ENCODE data around the gene PEX5.
"Not testable (repeated sequence)": the region's sequence is repeated elsewhere in the genome, so short reads cannot be mapped to it uniquely, and the experiment has no call there.

The PEX5 gene

GRCh38 chr12:7161327-7161726 lies 28.2 kb upstream of the PEX5 start:
- DNase-seq: no peak

- DNase-seq: no peak
Observed at GRCh38 chr12:7161811-7162210, 27.7 kb upstream of the PEX5 start.

GRCh38 chr12:7162691-7163114 lies 26.8 kb upstream of the PEX5 start:
- DNase-seq: peak; percentile 41 to 42

- DNase-seq: no peak
Observed at GRCh38 chr12:7169951-7170350, 19.5 kb upstream of the PEX5 start.

GRCh38 chr12:7171854-7172253 lies 17.6 kb upstream of the PEX5 start:
- no peak for DNase-seq

GRCh38 chr12:7175493-7175892 lies 14.0 kb upstream of the PEX5 start:
- DNase-seq: no peak

GRCh38 chr12:7176595-7176994 lies 12.9 kb upstream of the PEX5 start:
- DNase-seq: no peak

GRCh38 chr12:7178481-7178880 lies 11.0 kb upstream of the PEX5 start:
- DNase-seq: no peak

- no peak for DNase-seq
Observed at GRCh38 chr12:7180685-7181084, 8.8 kb upstream of the PEX5 start.

- not testable (repeated sequence) for DNase-seq
Observed at GRCh38 chr12:7186058-7186457, 3.4 kb upstream of the PEX5 start.

GRCh38 chr12:7188562-7189397 lies 706 bp upstream of the PEX5 start:
- DNase-seq: peak; percentile 80 to 84

GRCh38 chr12:7190268-7191055 lies 976 bp downstream of the PEX5 start:
- peak; percentile 29 to 39 for DNase-seq

- no peak for DNase-seq
Observed at GRCh38 chr12:7193674-7194073, 4.2 kb downstream of the PEX5 start.

GRCh38 chr12:7197841-7198240 lies 8.4 kb downstream of the PEX5 start:
- DNase-seq: no peak

- DNase-seq: no peak
Observed at GRCh38 chr12:7203109-7203508, 13.6 kb downstream of the PEX5 start.

- DNase-seq: no peak
Observed at GRCh38 chr12:7205091-7205490, 15.6 kb downstream of the PEX5 start.

- no peak for DNase-seq
Observed at GRCh38 chr12:7206691-7207090, 17.2 kb downstream of the PEX5 start.

- DNase-seq: no peak
Observed at GRCh38 chr12:7207866-7208625, 18.6 kb downstream of the PEX5 start.

- no peak for DNase-seq
Observed at GRCh38 chr12:7209958-7210357, 20.5 kb downstream of the PEX5 start.

- no peak for DNase-seq
Observed at GRCh38 chr12:7210642-7211151, 21.2 kb downstream of the PEX5 start.

- DNase-seq: no peak
Observed at GRCh38 chr12:7212678-7213077, 23.2 kb downstream of the PEX5 start.

GRCh38 chr12:7213745-7214144 lies 24.3 kb downstream of the PEX5 start:
- DNase-seq: not testable (repeated sequence)

GRCh38 chr12:7217475-7218069 lies 28.1 kb downstream of the PEX5 start:
- no peak for DNase-seq
